GM23338 (cell line): ENCODE data around the gene SLC9A2. TPM values are rescaled to one million over a fixed set of nuclear protein-coding genes. Genes with fewer than 3 reads are reported as not detected.

Source experiments
- ATAC-seq: fragments of 200-7000 bp; cut with Tn5 transposase; 3 replicates; pipeline ENCODE4 v1.9.1; 2020
- DNase-seq: peaks from one replicate; pipeline ENCODE4 v3.0.0-alpha.2; 2015; ENCODE audit warnings: low spot score
- H2AFZ ChIP-seq: fragments of 200-600 bp; sonication (generic); 2 replicates; pipeline ENCODE4 v1.8.0; 2016; ENCODE audit warnings: antibody characterized with exemption, mild to moderate bottlenecking, moderate library complexity
- H3F3A ChIP-seq: fragments of 200-600 bp; sonication (generic); replicated peaks from 2 replicates; pipeline ENCODE4 v1.8.0; 2017; ENCODE audit warnings: antibody characterized with exemption, mixed run types, low read depth
- H3K27ac ChIP-seq: fragments of 200-600 bp; sonication (generic); 2 replicates; pipeline ENCODE4 v1.6.1; 2016; ENCODE audit warnings: low read depth
- H3K27me3 ChIP-seq: fragments of 200-600 bp; sonication (generic); 2 replicates; pipeline ENCODE4 v1.8.0; 2016; ENCODE audit warnings: mild to moderate bottlenecking, mixed run types, moderate library complexity; ENCODE audit not compliant: insufficient read depth
- H3K36me3 ChIP-seq: fragments of 200-600 bp; sonication (generic); 2 replicates; pipeline ENCODE4 v1.8.0; 2016; ENCODE audit warnings: mild to moderate bottlenecking; ENCODE audit not compliant: insufficient read depth
- H3K4me1 ChIP-seq: fragments of 200-600 bp; sonication (generic); 2 replicates; pipeline ENCODE4 v1.8.0; 2016; ENCODE audit warnings: mild to moderate bottlenecking, moderate library complexity; ENCODE audit not compliant: insufficient read depth
- H3K4me2 ChIP-seq: fragments of 200-600 bp; sonication (generic); 2 replicates; pipeline ENCODE4 v1.7.1; 2017; ENCODE audit warnings: mixed run types
- H3K4me3 ChIP-seq: fragments of 200-600 bp; sonication (generic); 2 replicates; pipeline ENCODE4 v1.6.1; 2016; ENCODE audit warnings: mixed run types
- H3K79me2 ChIP-seq: fragments of 200-600 bp; sonication (generic); replicated peaks from 2 replicates; pipeline ENCODE4 v1.8.0; 2017; ENCODE audit warnings: mild to moderate bottlenecking; ENCODE audit not compliant: insufficient read depth
- H3K9me2 ChIP-seq: fragments of 200-600 bp; sonication (generic); 2 replicates; pipeline ENCODE4 v1.8.0; 2017; ENCODE audit not compliant: insufficient read depth
- H4K20me1 ChIP-seq: fragments of 200-600 bp; sonication (generic); replicated peaks from 2 replicates; pipeline ENCODE4 v1.8.0; 2017; ENCODE audit warnings: mild to moderate bottlenecking; ENCODE audit not compliant: insufficient read depth
- H3K27ac Mint-ChIP-seq: 2 replicates; pipeline ENCODE4 v1.8.0; 2020; ENCODE audit warnings: inconsistent platforms, mild to moderate bottlenecking, moderate library complexity, mixed read lengths
- H3K27me3 Mint-ChIP-seq: 3 replicates; pipeline ENCODE4 v1.8.0; 2022; ENCODE audit warnings: low read depth, mild to moderate bottlenecking, moderate library complexity, mixed read lengths, inconsistent platforms; ENCODE audit not compliant: insufficient read depth, poor library complexity
- H3K36me3 Mint-ChIP-seq: 3 replicates; pipeline ENCODE4 v1.8.0; 2021; ENCODE audit warnings: low read depth, mild to moderate bottlenecking, inconsistent platforms, moderate library complexity, mixed read lengths
- H3K4me1 Mint-ChIP-seq: 3 replicates; pipeline ENCODE4 v1.8.0; 2020; ENCODE audit warnings: mild to moderate bottlenecking, inconsistent platforms, mixed read lengths
- H3K4me3 Mint-ChIP-seq: 3 replicates; pipeline ENCODE4 v1.8.0; 2021; ENCODE audit warnings: moderate library complexity, mild to moderate bottlenecking, inconsistent platforms, mixed read lengths
- H3K9me3 Mint-ChIP-seq: 3 replicates; pipeline ENCODE4 v1.8.0; 2020; ENCODE audit warnings: moderate library complexity, mild to moderate bottlenecking, inconsistent platforms, mixed read lengths
- CREB1 ChIP-seq: fragments of 250-450 bp; sonication (Bioruptor Pico); IDR thresholded peaks from 2 replicates; pipeline ENCODE4 v1.5.0; 2020; ENCODE audit warnings: low read depth, mild to moderate bottlenecking, moderate library complexity
- EZH2phosphoT487 ChIP-seq: fragments of 200-600 bp; sonication (generic); IDR thresholded peaks from one replicate; pipeline ENCODE4 v1.8.1; 2018; ENCODE audit warnings: antibody characterized with exemption; ENCODE audit not compliant: unreplicated experiment
- JUNB ChIP-seq: IDR thresholded peaks from one replicate; pipeline ENCODE4 v1.6.1; 2016; ENCODE audit warnings: antibody characterized with exemption; ENCODE audit not compliant: unreplicated experiment
- STAT1 ChIP-seq: IDR thresholded peaks from one replicate; pipeline ENCODE4 v1.6.1; 2016; ENCODE audit warnings: antibody characterized with exemption; ENCODE audit not compliant: unreplicated experiment
- ZNF114 ChIP-seq: fragments of 250-450 bp; sonication (Bioruptor Pico); IDR thresholded peaks from 2 replicates; pipeline ENCODE4 v1.5.0; 2020; ENCODE audit warnings: mild to moderate bottlenecking, moderate library complexity
- ZNF331 ChIP-seq: fragments of 250-450 bp; sonication (Bioruptor Pico); IDR thresholded peaks from 2 replicates; pipeline ENCODE4 v1.5.0; 2020; ENCODE audit warnings: low read depth, mild to moderate bottlenecking, moderate library complexity
- polyA plus RNA-seq: library from polyadenylated mRNA; unstranded; fragments of >200 nt; fragmentation: Nextera tagmentation; extraction: Ambion mirVana; gene quantifications from 2 replicates; pipeline ENCODE4 v1.2.1, GENCODE V29; 2016
- total RNA-seq: library from RNA; depleted of rRNA; stranded (reverse); fragments of >200 nt; shearing (Covaris generic); gene quantifications from 2 replicates; pipeline ENCODE4 v1.2.3, GENCODE V29; 2014
- TF ChIP-seq, protein P1 (sequence below): IDR thresholded peaks from one replicate; pipeline ENCODE4 v1.6.1; 2018; ENCODE audit warnings: antibody characterized with exemption; ENCODE audit not compliant: unreplicated experiment
- TF ChIP-seq, protein P2 (sequence below), 2 experiments: fragments of 200-600 bp in 1 of 2; sonication (generic) in 1 of 2; conservative IDR thresholded peaks; 2 replicates each; pipeline versions ENCODE4 v1.5.1 to v1.6.1; 2016 to 2017; ENCODE audit warnings: antibody characterized with exemption in 2 of 2, low read depth in 2 of 2, mild to moderate bottlenecking in 2 of 2, moderate library complexity in 1 of 2
- TF ChIP-seq, protein P3 (sequence below): IDR thresholded peaks from 2 replicates; pipeline ENCODE4 v1.6.1; 2016; ENCODE audit warnings: antibody characterized with exemption

SLC9A2 gene
- total and polyA plus RNA-seq, 2 experiments from 2014 or later, result 0.03 to 0.24 TPM

DNA sequence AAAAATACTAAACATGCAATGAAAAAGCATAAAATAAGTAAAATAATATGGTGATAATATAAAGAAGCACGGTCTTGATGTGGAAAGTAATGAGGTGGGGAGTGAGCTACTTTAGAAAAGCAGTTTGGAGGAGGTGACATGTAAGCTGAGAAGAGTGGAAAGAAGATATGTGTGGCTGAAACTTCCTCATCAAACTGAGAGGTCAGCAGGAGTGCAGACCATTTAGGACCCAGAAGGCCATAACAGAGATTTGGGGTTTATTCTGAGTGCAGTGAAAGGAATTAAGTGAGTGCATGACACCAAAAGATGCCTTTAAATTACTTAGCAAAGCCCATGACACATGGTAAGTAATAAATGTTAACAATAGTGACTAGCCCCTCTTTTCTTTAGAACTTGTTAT is 118.1 kb downstream of the SLC9A2 start:
- no peaks in the 10 kb centered on the region; the same call in 2 of the 3 replicates for H3K9me3 Mint-ChIP-seq
- peak overlapping the region; percentile 96; the same call in 1 of the 2 replicates for H2AFZ ChIP-seq
- H3K4me3 Mint-ChIP-seq, result peak overlapping the region; percentile 99
- no peaks in the 10 kb centered on the region for H3K27me3 ChIP-seq
- peaks cover 10% of the 10 kb centered on the region for H3K4me1 ChIP-seq
- H3K9me2 ChIP-seq, result no peaks in the 10 kb centered on the region
- H3K27ac ChIP-seq, result no peak overlapping the region
- H3K36me3 ChIP-seq, result no peaks in the 10 kb centered on the region
- no peaks in the 10 kb centered on the region for H3F3A ChIP-seq
- H3K4me3 ChIP-seq, result peak overlapping the region; percentile 99
- H3K4me2 ChIP-seq, result peak overlapping the region; percentile 86
- H4K20me1 ChIP-seq, result peaks cover 8% of the 10 kb centered on the region
- H3K36me3 Mint-ChIP-seq, result no peaks in the 10 kb centered on the region
- H3K27ac Mint-ChIP-seq, result no peak overlapping the region; the same call in 1 of the 2 replicates
- peaks cover 12% of the 10 kb centered on the region for H3K27me3 Mint-ChIP-seq
- peaks cover 47% of the 10 kb centered on the region for H3K79me2 ChIP-seq
- H3K4me1 Mint-ChIP-seq, result peaks cover 19% of the 10 kb centered on the region
- ATAC-seq (no peak), DNase-seq (no peak)
- no peak for TF ChIP-seq ZNF331 (CRISPR knock-in tag)
- TF ChIP-seq, protein P1, sequence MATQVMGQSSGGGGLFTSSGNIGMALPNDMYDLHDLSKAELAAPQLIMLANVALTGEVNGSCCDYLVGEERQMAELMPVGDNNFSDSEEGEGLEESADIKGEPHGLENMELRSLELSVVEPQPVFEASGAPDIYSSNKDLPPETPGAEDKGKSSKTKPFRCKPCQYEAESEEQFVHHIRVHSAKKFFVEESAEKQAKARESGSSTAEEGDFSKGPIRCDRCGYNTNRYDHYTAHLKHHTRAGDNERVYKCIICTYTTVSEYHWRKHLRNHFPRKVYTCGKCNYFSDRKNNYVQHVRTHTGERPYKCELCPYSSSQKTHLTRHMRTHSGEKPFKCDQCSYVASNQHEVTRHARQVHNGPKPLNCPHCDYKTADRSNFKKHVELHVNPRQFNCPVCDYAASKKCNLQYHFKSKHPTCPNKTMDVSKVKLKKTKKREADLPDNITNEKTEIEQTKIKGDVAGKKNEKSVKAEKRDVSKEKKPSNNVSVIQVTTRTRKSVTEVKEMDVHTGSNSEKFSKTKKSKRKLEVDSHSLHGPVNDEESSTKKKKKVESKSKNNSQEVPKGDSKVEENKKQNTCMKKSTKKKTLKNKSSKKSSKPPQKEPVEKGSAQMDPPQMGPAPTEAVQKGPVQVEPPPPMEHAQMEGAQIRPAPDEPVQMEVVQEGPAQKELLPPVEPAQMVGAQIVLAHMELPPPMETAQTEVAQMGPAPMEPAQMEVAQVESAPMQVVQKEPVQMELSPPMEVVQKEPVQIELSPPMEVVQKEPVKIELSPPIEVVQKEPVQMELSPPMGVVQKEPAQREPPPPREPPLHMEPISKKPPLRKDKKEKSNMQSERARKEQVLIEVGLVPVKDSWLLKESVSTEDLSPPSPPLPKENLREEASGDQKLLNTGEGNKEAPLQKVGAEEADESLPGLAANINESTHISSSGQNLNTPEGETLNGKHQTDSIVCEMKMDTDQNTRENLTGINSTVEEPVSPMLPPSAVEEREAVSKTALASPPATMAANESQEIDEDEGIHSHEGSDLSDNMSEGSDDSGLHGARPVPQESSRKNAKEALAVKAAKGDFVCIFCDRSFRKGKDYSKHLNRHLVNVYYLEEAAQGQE, result no peak
- no peak for TF ChIP-seq JUNB
- TF ChIP-seq STAT1, result no peak
- TF ChIP-seq, protein P2, sequence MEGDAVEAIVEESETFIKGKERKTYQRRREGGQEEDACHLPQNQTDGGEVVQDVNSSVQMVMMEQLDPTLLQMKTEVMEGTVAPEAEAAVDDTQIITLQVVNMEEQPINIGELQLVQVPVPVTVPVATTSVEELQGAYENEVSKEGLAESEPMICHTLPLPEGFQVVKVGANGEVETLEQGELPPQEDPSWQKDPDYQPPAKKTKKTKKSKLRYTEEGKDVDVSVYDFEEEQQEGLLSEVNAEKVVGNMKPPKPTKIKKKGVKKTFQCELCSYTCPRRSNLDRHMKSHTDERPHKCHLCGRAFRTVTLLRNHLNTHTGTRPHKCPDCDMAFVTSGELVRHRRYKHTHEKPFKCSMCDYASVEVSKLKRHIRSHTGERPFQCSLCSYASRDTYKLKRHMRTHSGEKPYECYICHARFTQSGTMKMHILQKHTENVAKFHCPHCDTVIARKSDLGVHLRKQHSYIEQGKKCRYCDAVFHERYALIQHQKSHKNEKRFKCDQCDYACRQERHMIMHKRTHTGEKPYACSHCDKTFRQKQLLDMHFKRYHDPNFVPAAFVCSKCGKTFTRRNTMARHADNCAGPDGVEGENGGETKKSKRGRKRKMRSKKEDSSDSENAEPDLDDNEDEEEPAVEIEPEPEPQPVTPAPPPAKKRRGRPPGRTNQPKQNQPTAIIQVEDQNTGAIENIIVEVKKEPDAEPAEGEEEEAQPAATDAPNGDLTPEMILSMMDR (conservative IDR thresholded peaks at IDR 0.05; ENCODE audit: low read depth in 2 of 2), result no peak
- no peak for TF ChIP-seq ZNF114 (CRISPR knock-in tag)

DNA sequence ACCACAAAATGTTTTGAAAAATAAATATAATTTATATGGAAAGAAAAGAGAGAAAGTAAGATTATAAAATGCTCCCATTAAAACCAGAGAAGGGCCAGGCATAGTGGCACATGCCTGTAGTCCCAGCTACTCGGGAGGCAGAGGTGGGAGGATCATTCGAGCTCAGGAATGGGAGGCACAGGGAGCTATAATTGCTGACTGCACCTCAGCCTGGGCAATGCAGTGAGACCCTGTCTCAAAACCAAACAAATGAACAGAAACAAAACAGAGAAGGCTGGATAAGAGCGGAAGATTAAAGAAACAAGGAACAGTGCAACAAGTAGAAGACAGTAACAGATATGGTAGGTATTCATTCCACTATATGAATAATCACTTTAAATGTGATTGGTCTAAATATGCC is 123.9 kb downstream of the SLC9A2 start:
- Histone ChIP-seq H4K20me1 (no peaks in the 10 kb centered on the region), H3K4me1 (no peaks in the 10 kb centered on the region), H3K79me2 (peaks cover 12% of the 10 kb centered on the region; the same call in 1 of the 2 replicates), H2AFZ (no peak overlapping the region), H3K36me3 (no peaks in the 10 kb centered on the region), H3K4me2 (no peak overlapping the region), H3K27me3 (no peaks in the 10 kb centered on the region), H3F3A (no peaks in the 10 kb centered on the region), H3K27ac (no peak overlapping the region), H3K4me3 (no peak overlapping the region), H3K9me2 (no peaks in the 10 kb centered on the region)
- Mint-ChIP-seq H3K27me3 (no peaks in the 10 kb centered on the region), H3K9me3 (no peaks in the 10 kb centered on the region), H3K27ac (no peak overlapping the region), H3K4me3 (no peak overlapping the region), H3K36me3 (no peaks in the 10 kb centered on the region; the same call in 2 of the 3 replicates), H3K4me1 (no peaks in the 10 kb centered on the region)
- no peak for DNase-seq
- ATAC-seq, result no peak
- TF ChIP-seq CREB1 (CRISPR knock-in tag) (no peak), STAT1 (no peak), EZH2phosphoT487 (no peak)
- TF ChIP-seq, protein P2 (conservative IDR thresholded peaks at IDR 0.05; ENCODE audit: low read depth in 2 of 2), result no peak
- TF ChIP-seq, protein P3, sequence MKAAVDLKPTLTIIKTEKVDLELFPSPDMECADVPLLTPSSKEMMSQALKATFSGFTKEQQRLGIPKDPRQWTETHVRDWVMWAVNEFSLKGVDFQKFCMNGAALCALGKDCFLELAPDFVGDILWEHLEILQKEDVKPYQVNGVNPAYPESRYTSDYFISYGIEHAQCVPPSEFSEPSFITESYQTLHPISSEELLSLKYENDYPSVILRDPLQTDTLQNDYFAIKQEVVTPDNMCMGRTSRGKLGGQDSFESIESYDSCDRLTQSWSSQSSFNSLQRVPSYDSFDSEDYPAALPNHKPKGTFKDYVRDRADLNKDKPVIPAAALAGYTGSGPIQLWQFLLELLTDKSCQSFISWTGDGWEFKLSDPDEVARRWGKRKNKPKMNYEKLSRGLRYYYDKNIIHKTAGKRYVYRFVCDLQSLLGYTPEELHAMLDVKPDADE, result no peak
